Measurements from ENCODE around the gene APBB2.

DNA sequence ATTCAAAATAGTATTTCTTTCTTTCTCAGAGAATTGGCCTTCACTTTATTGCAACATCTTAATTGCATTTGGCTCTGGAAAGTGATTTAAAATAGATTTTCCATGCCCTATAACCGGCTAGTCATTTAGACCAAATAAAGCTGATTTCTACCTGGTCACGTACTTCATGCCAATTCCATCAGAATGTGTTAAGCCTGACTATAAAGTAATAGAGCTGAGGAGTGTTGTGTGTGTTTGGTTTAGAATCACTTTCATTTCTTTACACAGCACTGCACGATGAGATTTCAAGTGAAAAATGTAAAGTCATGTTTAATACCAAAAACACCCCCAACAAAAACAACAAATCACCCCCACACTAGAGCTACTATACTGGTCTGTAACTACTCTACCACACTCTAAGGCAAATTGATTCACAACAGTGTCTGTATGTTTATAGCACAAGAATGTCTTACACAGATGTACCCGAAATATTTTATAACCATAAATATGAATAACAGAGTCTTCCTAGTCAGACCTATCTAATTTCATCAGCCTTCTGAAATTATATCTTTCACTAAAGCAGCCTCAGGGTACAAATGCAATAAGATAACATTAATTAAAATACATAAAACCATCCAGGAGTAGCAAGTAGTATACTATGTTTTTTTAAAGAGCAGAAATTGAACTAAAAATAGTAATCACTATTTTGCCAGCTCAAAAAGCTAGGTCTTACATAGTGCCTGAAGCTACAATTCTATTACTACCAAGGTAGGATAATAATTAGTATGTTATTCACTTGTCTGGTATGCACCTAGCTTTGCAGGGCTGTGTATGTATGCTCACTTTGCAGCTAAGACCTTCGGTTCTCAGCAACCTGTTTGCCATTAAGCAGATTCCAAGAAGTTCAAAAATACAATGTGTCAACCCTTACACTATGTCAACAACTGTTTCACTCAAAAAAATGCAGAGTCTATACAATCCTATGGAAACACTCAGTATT is 28.4 kb downstream of the APBB2 start:
- TF ChIP-seq CTCF (IDR thresholded peaks at IDR 0.05) = no peak
- TF ChIP-seq POLR2A (IDR thresholded peaks at IDR 0.05) = no peak
- no peak for TF ChIP-seq POLR2AphosphoS5 (IDR thresholded peaks at IDR 0.05)

All from prostate gland (tissue), 2 donors.